Activated B cell treated with CpG ODN at 0.5 μM for 24 hours (primary cell): ENCODE measurements around the gene CDH1. TPM values are rescaled to one million over a fixed set of nuclear protein-coding genes. Genes with fewer than 3 reads are reported as not detected.

ENCODE experiments used
- ATAC-seq: fragments of 200-7000 bp; cut with Tn5 transposase; one replicate; pipeline ENCODE4 v1.10.0; 2021; ENCODE audit warnings: low read depth, mild to moderate bottlenecking, moderate library complexity
- CTCF ChIA-PET: fragments of 350-600 bp; sonication (Branson Sonifier 250); formaldehyde crosslinking; loops from one replicate; lab custom pipeline; 2021; ENCODE audit warnings: antibody characterized with exemption; lab: Charles Lee
- POLR2A ChIA-PET: fragments of 350-600 bp; sonication (Branson Sonifier 250); formaldehyde crosslinking; loops from one replicate; lab custom pipeline; 2021; ENCODE audit warnings: antibody characterized with exemption; lab: Charles Lee
- DNase-seq: peaks from one replicate; pipeline ENCODE4 v3.0.0; 2022
- H3K27ac Mint-ChIP-seq: one replicate; pipeline ENCODE4 v1.8.0; 2020; ENCODE audit warnings: mixed read lengths
- H3K27me3 Mint-ChIP-seq: one replicate; pipeline ENCODE4 v1.8.0; 2021; ENCODE audit warnings: mixed read lengths
- H3K36me3 Mint-ChIP-seq: one replicate; pipeline ENCODE4 v1.8.0; 2021; ENCODE audit warnings: low read depth, mixed read lengths
- H3K4me1 Mint-ChIP-seq: one replicate; pipeline ENCODE4 v1.8.0; 2021; ENCODE audit warnings: mixed read lengths
- H3K4me3 Mint-ChIP-seq: one replicate; pipeline ENCODE4 v1.8.0; 2020; ENCODE audit warnings: mild to moderate bottlenecking, mixed read lengths
- H3K9me3 Mint-ChIP-seq: one replicate; pipeline ENCODE4 v1.8.0; 2020; ENCODE audit warnings: mixed read lengths
- intact Hi-C: fragments of 100-400 bp; cut with micrococcal nuclease; formaldehyde crosslinking; loops from one replicate; pipeline ENCODE4 v1.15.1; 2024
- total RNA-seq: library from RNA; stranded (reverse); gene quantifications from 2 replicates; pipeline ENCODE4 v1.2.3, GENCODE V29; 2022
- TF ChIP-seq, protein P1 (sequence below): fragments of 200-600 bp; IDR thresholded peaks from one replicate; pipeline ENCODE4 v1.8.0; 2022; ENCODE audit warnings: antibody characterized with exemption, mild to moderate bottlenecking

CDH1 gene
- total RNA-seq, 1 donor from 2014 or later, result 8.2 TPM

DNA sequence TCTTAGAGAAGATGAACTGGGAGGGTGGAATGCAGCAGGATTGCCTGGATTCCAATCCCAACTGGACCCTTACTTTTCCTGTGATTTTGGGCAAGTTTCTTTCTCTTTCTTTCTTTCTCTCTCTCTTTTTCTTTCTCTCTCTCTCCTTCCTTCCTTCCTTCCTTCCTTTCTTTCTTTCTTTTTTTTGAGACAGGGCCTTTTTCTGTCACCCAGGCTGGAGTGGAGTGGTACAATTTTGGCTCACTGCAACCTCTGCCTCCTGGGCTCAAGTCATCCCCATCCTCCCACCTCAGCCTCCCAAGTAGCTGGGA, 20.5 kb downstream of the CDH1 start:
- CTCF ChIA-PET, result interaction anchor here (0.9 to 1.4 kb wide), 3 partner anchors 42 to 51 kb away, joined by 3 to 8 read pairs (median 5); no protein-coding TSS in a partner anchor
- H3K36me3 Mint-ChIP-seq, result no peaks in the 10 kb centered on the region
- TF ChIP-seq, protein P1, sequence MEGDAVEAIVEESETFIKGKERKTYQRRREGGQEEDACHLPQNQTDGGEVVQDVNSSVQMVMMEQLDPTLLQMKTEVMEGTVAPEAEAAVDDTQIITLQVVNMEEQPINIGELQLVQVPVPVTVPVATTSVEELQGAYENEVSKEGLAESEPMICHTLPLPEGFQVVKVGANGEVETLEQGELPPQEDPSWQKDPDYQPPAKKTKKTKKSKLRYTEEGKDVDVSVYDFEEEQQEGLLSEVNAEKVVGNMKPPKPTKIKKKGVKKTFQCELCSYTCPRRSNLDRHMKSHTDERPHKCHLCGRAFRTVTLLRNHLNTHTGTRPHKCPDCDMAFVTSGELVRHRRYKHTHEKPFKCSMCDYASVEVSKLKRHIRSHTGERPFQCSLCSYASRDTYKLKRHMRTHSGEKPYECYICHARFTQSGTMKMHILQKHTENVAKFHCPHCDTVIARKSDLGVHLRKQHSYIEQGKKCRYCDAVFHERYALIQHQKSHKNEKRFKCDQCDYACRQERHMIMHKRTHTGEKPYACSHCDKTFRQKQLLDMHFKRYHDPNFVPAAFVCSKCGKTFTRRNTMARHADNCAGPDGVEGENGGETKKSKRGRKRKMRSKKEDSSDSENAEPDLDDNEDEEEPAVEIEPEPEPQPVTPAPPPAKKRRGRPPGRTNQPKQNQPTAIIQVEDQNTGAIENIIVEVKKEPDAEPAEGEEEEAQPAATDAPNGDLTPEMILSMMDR, result no peak
- peak overlapping the region; percentile 98 for H3K27ac Mint-ChIP-seq
- H3K4me1 Mint-ChIP-seq, result peaks cover 48% of the 10 kb centered on the region
- H3K9me3 Mint-ChIP-seq, result no peaks in the 10 kb centered on the region
- intact Hi-C loops, result loop anchor here (1.0 kb wide), 1 partner anchor 43 kb away; no protein-coding TSS in a partner anchor
- POLR2A ChIA-PET, result interaction anchor here (0.6 to 2.1 kb wide), 13 partner anchors 14 to 375 kb away, joined by 4 to 37 read pairs (median 6); partner anchors contain the start of genes CHTF8, TANGO6 and UTP4
- DNase-seq (no peak), ATAC-seq (no peak)
- peak overlapping the region; percentile 71 for H3K4me3 Mint-ChIP-seq
- no peaks in the 10 kb centered on the region for H3K27me3 Mint-ChIP-seq

DNA sequence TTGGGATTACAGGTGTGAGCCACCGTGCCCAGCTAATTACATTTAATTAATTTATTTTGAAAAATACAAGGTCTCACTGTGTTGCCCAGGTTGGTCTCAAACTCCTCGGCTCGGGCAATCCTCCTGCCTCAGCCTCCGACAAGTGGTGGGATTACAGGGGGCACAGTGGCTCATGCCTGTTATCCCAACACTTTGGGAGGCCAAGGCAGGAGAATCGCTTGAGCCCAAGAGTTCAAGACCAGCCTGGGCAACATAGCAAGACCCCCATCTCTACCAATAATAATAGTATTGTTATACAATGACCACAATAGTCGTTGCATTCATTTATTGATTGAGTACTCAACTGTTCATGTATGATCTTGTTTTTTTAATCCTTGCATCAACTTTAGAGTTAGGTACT, 22.0 kb downstream of the CDH1 start:
- H3K9me3 Mint-ChIP-seq, result no peaks in the 10 kb centered on the region
- TF ChIP-seq, protein P1, result no peak
- no peaks in the 10 kb centered on the region for H3K27me3 Mint-ChIP-seq
- DNase-seq (no peak), ATAC-seq (no peak)
- H3K36me3 Mint-ChIP-seq, result no peaks in the 10 kb centered on the region
- POLR2A ChIA-PET, result interaction anchor here (0.6 kb wide), 1 partner anchor 13 kb away, joined by 5 read pairs; no protein-coding TSS in a partner anchor
- intact Hi-C loops, result no loop called here
- peaks cover 46% of the 10 kb centered on the region for H3K4me1 Mint-ChIP-seq
- CTCF ChIA-PET, result no interaction called here
- H3K27ac Mint-ChIP-seq, result no peak overlapping the region
- no peak overlapping the region for H3K4me3 Mint-ChIP-seq

DNA sequence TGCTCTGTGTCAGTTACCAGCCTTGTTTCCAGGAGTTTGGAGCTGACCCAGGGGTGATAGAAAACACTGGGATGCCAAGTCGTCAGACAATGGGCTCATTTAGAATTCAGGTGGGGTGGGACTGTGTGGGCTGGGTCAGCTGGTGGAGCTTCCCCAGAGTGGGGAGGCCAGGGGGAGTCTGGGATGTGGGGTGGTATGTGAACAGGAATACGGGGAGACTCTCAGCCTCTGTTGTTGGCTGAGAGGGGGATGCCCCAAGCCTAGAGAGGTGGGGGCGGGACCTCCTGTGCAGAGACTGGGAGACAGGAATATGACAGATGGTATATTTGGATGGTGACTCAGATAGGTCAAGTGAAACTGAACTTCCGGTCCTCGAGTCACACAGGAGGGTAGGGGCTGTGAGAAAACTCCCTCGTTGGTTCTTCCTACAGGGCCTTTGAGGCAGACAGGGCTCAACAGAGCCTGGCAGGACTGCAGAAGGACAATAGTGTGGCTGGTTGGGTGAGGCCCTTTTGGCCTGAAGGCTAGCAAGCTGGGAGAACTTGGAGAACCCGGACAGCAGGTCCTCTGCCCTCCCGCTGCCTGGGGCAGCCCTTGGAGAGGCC, 23.7 kb downstream of the CDH1 start:
- peak; percentile 38 for ATAC-seq
- peak overlapping the region; percentile 50 for H3K4me3 Mint-ChIP-seq
- H3K4me1 Mint-ChIP-seq, result peaks cover 39% of the 10 kb centered on the region
- ChIA-PET POLR2A (interaction anchor here (1.0 kb wide), 1 partner anchor 22 kb away, joined by 4 read pairs; no protein-coding TSS in a partner anchor), CTCF (no interaction called here)
- DNase-seq, result no peak
- no peaks in the 10 kb centered on the region for H3K9me3 Mint-ChIP-seq
- no peaks in the 10 kb centered on the region for H3K36me3 Mint-ChIP-seq
- peak overlapping the region; percentile 82 for H3K27ac Mint-ChIP-seq
- intact Hi-C loops, result no loop called here
- TF ChIP-seq, protein P1, result no peak
- no peaks in the 10 kb centered on the region for H3K27me3 Mint-ChIP-seq

DNA sequence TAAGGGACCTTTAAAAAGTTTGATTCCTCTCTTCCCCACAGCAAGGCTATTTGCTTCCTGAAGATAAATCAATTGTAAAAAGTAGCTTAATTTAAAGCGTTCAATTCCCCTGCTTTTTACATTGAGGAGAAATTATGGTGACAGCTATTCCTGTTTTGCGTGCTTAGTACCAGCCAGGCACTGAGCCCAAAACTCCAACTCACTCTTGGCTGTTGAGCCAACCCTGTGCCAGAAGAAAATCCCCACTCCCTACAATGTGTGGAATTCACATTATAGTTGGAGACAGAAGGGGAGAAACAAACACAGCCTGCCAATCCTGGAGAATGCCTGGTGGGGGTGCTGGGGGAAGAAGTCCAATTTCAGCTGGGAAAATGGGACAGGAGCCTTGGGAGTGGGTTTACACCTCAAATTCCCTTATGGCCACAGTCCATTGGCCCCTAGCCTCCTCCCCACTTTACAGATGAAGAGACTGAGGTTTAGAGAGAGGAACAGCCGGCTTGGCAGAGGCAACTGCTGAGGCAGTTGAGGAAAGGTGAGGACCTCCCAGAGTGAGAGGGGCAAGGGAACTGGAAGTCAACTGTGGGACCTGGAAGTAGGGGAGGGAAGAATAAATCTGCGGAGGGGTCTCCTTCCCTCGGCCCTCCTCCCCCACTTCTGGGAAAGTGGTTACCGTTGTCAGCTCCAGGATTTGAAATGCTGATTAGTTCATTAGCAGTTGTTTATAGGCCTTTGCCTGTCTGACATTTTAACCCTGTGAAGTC, 26.1 kb downstream of the CDH1 start:
- H3K9me3 Mint-ChIP-seq, result no peaks in the 10 kb centered on the region
- H3K4me1 Mint-ChIP-seq, result peaks cover 19% of the 10 kb centered on the region
- no peak overlapping the region for H3K27ac Mint-ChIP-seq
- no peaks in the 10 kb centered on the region for H3K36me3 Mint-ChIP-seq
- DNase-seq, result no peak
- ChIA-PET CTCF (no interaction called here), POLR2A (no interaction called here)
- H3K4me3 Mint-ChIP-seq, result no peak overlapping the region
- TF ChIP-seq, protein P1, result no peak
- H3K27me3 Mint-ChIP-seq, result no peaks in the 10 kb centered on the region
- ATAC-seq, result no peak
- intact Hi-C loops, result no loop called here

DNA sequence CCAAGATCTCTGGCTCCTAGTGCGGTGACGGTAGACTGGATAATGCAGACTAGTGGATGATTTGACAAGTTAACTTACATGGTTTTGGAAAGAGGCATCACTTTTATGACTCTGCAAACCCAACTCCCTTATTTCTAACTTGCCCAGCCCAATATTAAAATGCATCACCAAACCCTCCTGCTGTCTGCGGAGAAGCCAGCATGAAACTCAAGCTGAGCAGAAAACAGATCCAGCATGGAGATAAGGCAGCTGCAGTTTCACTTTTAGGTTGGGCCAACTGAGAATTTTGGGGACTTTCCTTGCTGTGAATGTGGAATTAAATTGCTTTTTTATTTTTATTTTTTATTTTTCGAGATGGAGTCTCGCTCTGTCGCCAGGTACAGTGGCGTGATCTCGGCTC, 27.8 kb downstream of the CDH1 start:
- Mint-ChIP-seq H3K9me3 (no peaks in the 10 kb centered on the region), H3K36me3 (no peaks in the 10 kb centered on the region), H3K4me1 (peaks cover 13% of the 10 kb centered on the region), H3K4me3 (no peak overlapping the region), H3K27me3 (no peaks in the 10 kb centered on the region), H3K27ac (no peak overlapping the region)
- intact Hi-C loops, result no loop called here
- ChIA-PET CTCF (no interaction called here), POLR2A (interaction anchor here (0.8 kb wide), 1 partner anchor 8 kb away, joined by 3 read pairs; no protein-coding TSS in a partner anchor)
- TF ChIP-seq, protein P1, result no peak
- no peak for DNase-seq
- ATAC-seq, result no peak
